ENCODE data around the gene LAYN.
A peak's percentile ranks its signal among the peaks of the same experiment; 100 is the strongest.

The LAYN gene

DNA sequence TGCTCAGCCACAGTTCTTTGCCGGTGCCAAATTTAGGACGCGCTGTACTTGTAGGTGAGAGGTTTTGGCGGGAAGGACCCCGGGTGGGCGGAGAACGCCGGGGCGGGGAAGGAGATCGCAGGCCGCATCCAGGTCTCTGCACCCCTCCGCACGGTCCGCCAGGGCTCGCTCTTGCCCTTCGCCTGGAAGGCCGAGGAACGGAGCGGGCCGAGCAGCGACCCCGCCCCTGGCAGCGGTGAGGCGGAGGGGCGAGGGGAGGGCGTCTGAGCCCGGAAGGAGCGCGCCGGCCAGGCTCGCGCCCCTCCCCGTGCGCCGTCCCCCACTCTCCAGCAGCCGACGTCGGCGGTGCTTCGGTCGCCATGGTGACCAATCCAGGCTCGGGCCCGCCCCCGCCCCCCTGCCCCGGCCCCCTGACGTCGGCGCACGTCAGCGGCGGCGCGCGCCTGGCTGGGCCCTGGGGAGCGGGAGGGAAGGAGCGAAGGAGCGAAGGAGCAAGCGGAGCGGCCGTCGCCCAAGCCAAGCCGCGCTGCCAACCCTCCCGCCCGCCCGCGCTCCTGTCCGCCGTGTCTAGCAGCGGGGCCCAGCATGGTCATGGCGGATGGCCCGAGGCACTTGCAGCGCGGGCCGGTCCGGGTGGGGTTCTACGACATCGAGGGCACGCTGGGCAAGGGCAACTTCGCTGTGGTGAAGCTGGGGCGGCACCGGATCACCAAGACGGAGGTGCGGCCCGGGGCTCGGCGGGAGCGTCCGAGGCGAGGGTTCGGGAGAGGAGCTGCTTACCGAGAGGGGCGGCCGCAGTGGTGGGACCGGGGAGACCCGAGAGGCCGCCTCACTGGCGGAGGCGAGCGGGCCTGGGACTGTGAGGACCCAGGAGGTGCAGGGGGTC is 61.7 kb downstream of the LAYN start, which contains the start of gene SIK2:
Gene SIK2, plus strand, starts transcription at position 471 of the 886 bp plus-strand sequence. Its CDS starts 115 bp downstream, at position 586.
- ChIA-PET POLR2A (ENCODE audit: low non-redundant PET) (interaction anchor here (0.9 kb wide), 1 partner anchor 164 kb away, joined by 3 read pairs; no protein-coding TSS in a partner anchor), CTCF (interaction anchor here (0.6 to 1.6 kb wide), 3 partner anchors 143 to 678 kb away, joined by 3 to 11 read pairs (median 9); no protein-coding TSS in a partner anchor)

DNA sequence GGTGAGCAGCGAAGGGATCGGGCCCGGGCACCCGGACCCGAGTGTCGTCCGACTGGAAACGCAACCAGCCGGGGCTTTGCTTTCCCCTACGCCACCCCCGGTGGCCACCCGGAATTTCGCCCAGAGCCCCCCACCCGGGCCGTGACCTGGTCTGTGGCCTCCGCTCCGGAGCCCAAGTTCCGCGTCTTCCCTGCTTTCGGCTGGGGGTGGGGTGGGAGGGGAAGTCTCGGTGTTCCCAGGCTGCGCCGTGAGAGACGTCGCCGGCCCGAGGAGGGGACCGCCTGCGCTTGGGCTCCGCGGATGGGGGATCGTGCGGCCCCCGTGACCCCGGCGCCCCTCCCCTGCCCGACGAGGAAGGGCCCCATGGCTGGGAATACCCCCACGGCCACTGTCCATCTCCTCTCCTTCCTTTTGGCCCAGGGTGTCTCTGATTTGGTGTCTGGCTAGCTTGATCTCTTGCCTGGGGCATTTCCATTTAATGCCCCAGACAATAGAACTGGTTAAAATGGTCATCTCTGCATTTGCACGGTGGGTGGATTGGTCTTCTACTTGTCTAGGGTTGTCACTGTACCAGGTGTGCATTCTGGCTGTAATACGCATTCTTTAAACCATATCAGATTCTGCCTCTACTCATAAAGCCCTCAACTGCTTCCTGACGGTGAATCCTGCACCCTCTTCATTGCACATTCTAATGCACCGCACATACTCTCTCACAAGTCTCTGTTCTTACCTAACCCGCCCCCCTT is 62.5 kb downstream of the LAYN start:
- peak; percentile 26 for DNase-seq (ENCODE audit: low spot score)
- H3K27ac ChIP-seq, result peak overlapping the region; percentile 85
- ChIA-PET CTCF (no interaction called here), POLR2A (ENCODE audit: low non-redundant PET) (no interaction called here)
- TF ChIP-seq, protein P1, sequence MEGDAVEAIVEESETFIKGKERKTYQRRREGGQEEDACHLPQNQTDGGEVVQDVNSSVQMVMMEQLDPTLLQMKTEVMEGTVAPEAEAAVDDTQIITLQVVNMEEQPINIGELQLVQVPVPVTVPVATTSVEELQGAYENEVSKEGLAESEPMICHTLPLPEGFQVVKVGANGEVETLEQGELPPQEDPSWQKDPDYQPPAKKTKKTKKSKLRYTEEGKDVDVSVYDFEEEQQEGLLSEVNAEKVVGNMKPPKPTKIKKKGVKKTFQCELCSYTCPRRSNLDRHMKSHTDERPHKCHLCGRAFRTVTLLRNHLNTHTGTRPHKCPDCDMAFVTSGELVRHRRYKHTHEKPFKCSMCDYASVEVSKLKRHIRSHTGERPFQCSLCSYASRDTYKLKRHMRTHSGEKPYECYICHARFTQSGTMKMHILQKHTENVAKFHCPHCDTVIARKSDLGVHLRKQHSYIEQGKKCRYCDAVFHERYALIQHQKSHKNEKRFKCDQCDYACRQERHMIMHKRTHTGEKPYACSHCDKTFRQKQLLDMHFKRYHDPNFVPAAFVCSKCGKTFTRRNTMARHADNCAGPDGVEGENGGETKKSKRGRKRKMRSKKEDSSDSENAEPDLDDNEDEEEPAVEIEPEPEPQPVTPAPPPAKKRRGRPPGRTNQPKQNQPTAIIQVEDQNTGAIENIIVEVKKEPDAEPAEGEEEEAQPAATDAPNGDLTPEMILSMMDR (conservative IDR thresholded peaks at IDR 0.05; ENCODE audit: low read depth), result no peak

More for the DNA sequence above, 61.7 kb downstream of the LAYN start, which contains the start of gene SIK2:
- H3K27ac ChIP-seq, result peak within 1 kb of the TSS; percentile 85
- TF ChIP-seq, protein P1 (conservative IDR thresholded peaks at IDR 0.05; ENCODE audit: low read depth), result peak; percentile 94
- DNase-seq (ENCODE audit: low spot score), result peak; percentile 92

DNA sequence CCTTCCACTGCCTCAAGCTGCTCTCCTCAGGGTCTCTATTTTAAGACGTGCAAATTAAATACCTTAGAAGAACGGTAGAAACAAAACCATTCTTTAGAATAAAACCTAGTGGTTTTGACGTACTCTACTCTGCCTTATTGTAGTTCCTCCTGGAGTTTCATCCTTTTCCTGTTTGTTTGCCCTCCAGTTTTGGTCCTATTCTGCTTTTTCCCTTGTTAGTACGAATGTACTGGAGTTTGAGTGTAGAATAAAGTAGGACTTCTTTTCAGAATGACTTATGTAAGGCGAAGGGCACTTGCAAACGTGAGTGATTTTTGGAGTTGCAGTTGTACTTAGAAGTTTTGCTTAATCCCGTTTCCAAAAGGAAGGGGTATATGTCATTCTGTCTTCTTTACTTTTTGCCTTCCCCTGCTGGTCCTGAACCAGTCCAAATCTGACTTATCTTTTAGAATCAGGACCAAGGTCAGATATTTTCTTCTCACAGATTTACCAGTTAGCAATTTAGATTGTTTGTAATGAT is 63.2 kb downstream of the LAYN start:
- CTCF ChIA-PET, result interaction anchor here (0.6 to 1.3 kb wide), 10 partner anchors 13 to 267 kb away, joined by 3 to 6 read pairs (median 5); no protein-coding TSS in a partner anchor
- H3K27ac ChIP-seq, result no peak overlapping the region
- TF ChIP-seq, protein P1 (conservative IDR thresholded peaks at IDR 0.05; ENCODE audit: low read depth), result no peak
- POLR2A ChIA-PET (ENCODE audit: low non-redundant PET), result no interaction called here
- DNase-seq (ENCODE audit: low spot score), result no peak

DNA sequence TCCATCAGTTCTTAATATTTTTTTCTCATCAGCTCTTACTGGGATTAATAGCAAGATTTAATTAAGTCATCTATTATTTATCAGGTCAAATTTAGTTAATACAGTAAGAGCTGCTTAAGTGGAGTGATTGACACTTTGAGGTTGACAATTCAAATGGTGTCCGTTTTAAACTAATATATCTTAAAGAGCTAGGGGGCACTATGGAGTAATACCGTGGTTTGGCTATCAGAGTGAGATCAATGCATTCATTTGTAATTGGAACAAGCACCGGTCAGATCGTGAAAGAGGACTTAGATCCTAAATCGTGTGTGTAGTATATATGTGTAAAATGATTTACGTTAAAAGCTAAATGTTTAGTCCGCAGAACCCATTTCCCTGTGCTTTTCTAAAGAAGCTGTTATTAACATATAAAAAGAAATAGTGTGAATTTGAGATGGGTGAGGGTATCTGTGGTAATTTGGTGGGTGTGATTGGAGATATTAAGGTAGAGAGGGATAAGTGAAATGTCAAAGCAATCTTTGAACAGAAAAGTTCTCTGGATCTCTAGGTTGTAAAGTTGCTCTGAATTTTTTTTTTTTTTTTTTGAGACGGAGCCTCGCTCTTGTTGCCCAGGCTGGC is 64.0 kb downstream of the LAYN start:
- H3K27ac ChIP-seq, result no peak overlapping the region
- CTCF ChIA-PET, result interaction anchor here (0.6 to 1.3 kb wide), 16 partner anchors 9 to 266 kb away, joined by 3 to 8 read pairs (median 4); no protein-coding TSS in a partner anchor
- POLR2A ChIA-PET (ENCODE audit: low non-redundant PET), result interaction anchor here (0.7 kb wide), 1 partner anchor 676 kb away, joined by 4 read pairs; no protein-coding TSS in a partner anchor
- TF ChIP-seq, protein P1 (conservative IDR thresholded peaks at IDR 0.05; ENCODE audit: low read depth), result peak; percentile 63
- peak; percentile 29 for DNase-seq (ENCODE audit: low spot score)

DNA sequence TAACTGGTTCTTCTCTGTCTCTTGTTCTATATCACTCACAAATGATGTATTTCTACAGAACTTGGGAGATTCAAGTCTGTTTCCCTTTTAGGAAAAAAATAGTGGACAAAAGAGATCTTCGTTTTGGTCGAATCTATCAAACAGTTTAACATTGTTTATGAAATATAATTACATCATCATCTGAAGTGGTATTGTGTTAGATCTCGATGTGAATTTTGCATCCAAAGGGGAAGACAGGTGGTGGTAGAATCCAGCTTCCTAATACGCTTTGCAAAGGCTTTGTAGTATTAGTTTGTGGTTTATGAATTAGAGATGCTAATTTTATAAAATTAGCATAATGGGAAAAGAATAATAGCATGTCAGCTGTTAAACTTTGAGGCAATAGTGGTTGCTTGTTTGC is 65.2 kb downstream of the LAYN start:
- POLR2A ChIA-PET (ENCODE audit: low non-redundant PET), result no interaction called here
- H3K27ac ChIP-seq, result no peak overlapping the region
- DNase-seq (ENCODE audit: low spot score), result no peak
- CTCF ChIA-PET, result no interaction called here
- TF ChIP-seq, protein P1 (conservative IDR thresholded peaks at IDR 0.05; ENCODE audit: low read depth), result no peak
